Vagina (tissue), 2 donors: ENCODE data around the gene NONO.

Experiments used
- POLR2A ChIP-seq, 2 donors: fragments of 450-650 bp; IDR thresholded peaks; one replicate each; pipeline ENCODE4 v1.6.1; 2017; ENCODE audit warnings: antibody characterized with exemption in 2 of 2, mild to moderate bottlenecking in 2 of 2, moderate library complexity in 2 of 2
- POLR2AphosphoS5 ChIP-seq, 2 donors: sonication (generic); formaldehyde crosslinking; IDR thresholded peaks; one replicate each; pipeline ENCODE4 v1.9.0; 2017; ENCODE audit warnings: antibody characterized with exemption in 2 of 2, mild to moderate bottlenecking in 2 of 2, low read depth in 1 of 2; ENCODE audit not compliant: insufficient read depth in 1 of 2
- TF ChIP-seq, protein P1 (sequence below), 3 experiments: fragments of 450-650 bp in 2 of 3; fragments of 200-600 bp in 1 of 3; sonication (generic) in 1 of 3; IDR thresholded peaks; one replicate each; pipeline ENCODE4 v1.5.1; 2017 to 2019; ENCODE audit warnings: antibody characterized with exemption in 3 of 3, mild to moderate bottlenecking in 2 of 3, moderate library complexity in 2 of 3

DNA sequence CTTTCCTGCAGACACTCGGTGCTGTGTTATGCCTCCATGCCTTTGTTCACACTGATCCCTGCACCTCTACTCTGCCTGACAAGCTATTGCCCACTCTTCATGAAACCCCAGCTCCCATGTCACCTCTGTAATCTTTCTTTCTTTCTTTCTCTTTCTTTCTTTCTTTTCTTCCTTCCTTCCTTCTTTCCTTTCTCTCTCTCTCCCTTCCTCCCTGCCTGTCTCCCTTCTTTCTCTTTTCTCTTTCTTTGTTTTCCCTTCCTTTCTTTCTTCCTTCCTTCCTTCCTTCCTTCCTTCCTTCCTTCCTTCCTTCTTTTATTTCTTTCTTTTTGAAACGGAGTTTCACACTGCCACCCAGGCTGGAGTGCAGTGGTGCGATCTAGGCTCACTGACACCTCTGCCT lies 48.0 kb upstream of the NONO start:
- TF ChIP-seq, protein P1, sequence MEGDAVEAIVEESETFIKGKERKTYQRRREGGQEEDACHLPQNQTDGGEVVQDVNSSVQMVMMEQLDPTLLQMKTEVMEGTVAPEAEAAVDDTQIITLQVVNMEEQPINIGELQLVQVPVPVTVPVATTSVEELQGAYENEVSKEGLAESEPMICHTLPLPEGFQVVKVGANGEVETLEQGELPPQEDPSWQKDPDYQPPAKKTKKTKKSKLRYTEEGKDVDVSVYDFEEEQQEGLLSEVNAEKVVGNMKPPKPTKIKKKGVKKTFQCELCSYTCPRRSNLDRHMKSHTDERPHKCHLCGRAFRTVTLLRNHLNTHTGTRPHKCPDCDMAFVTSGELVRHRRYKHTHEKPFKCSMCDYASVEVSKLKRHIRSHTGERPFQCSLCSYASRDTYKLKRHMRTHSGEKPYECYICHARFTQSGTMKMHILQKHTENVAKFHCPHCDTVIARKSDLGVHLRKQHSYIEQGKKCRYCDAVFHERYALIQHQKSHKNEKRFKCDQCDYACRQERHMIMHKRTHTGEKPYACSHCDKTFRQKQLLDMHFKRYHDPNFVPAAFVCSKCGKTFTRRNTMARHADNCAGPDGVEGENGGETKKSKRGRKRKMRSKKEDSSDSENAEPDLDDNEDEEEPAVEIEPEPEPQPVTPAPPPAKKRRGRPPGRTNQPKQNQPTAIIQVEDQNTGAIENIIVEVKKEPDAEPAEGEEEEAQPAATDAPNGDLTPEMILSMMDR (IDR thresholded peaks at IDR 0.05), result no peak
- TF ChIP-seq POLR2AphosphoS5 (IDR thresholded peaks at IDR 0.05; ENCODE audit: insufficient read depth in 1 of 2, low read depth in 1 of 2) (no peak), POLR2A (IDR thresholded peaks at IDR 0.05) (no peak)
